K562 (cell line): ENCODE results near the gene PDCD11. TPM values are rescaled to one million over a fixed set of nuclear protein-coding genes. Genes with fewer than 3 reads are reported as not detected.

Source experiments
- CCAR2 ChIP-seq: fragments of 200-400 bp; formaldehyde crosslinking; IDR thresholded peaks from 2 replicates; pipeline ENCODE4 v1.6.1; 2017; ENCODE audit warnings: mild to moderate bottlenecking, low read depth, low read length
- CHD2 ChIP-seq: IDR thresholded peaks from 2 replicates; pipeline ENCODE4 v1.6.1; 2011; ENCODE audit warnings: low read depth, low read length
- CREB5 ChIP-seq: fragments of 250-450 bp; sonication (Bioruptor Pico); IDR thresholded peaks from 2 replicates; pipeline ENCODE4 v1.5.0; 2020; ENCODE audit warnings: mild to moderate bottlenecking
- GTF2E2 ChIP-seq: fragments of 200-800 bp; sonication (Bioruptor generic); IDR thresholded peaks from 2 replicates; pipeline ENCODE4 v1.6.1; 2016; ENCODE audit warnings: missing genetic modification characterization, missing compliant biosample characterization
- KLF13 ChIP-seq: fragments of 450-650 bp; IDR thresholded peaks from 2 replicates; pipeline ENCODE4 v1.6.1; 2016; ENCODE audit warnings: missing genetic modification characterization, low read depth, mild to moderate bottlenecking, missing compliant biosample characterization, moderate library complexity, borderline replicate concordance
- MTA2 ChIP-seq: fragments of 450-650 bp; IDR thresholded peaks from 2 replicates; pipeline ENCODE4 v1.6.1; 2016; ENCODE audit warnings: low read depth
- NELFE ChIP-seq: IDR thresholded peaks from 2 replicates; pipeline ENCODE4 v1.6.1; 2011; ENCODE audit warnings: mild to moderate bottlenecking; ENCODE audit not compliant: insufficient read depth, insufficient read length
- PPARD ChIP-seq: fragments of 250-450 bp; sonication (Bioruptor Pico); IDR thresholded peaks from 2 replicates; pipeline ENCODE4 v1.8.0; 2022; ENCODE audit warnings: inconsistent platforms, mild to moderate bottlenecking, moderate library complexity
- PTRF ChIP-seq: fragments of 450-650 bp; IDR thresholded peaks from 2 replicates; pipeline ENCODE4 v1.6.1; 2016; ENCODE audit warnings: mild to moderate bottlenecking, missing genetic modification characterization, missing compliant biosample characterization
- PTTG1 ChIP-seq: fragments of 450-650 bp; IDR thresholded peaks from 2 replicates; pipeline ENCODE4 v1.6.1; 2016; ENCODE audit warnings: low read depth, mild to moderate bottlenecking, missing genetic modification characterization, missing compliant biosample characterization
- REST ChIP-seq, 2 experiments: fragments of 450-650 bp; formaldehyde crosslinking in 1 of 2; IDR thresholded peaks; 2 replicates each; pipeline versions ENCODE4 v1.4.0 to v1.6.1; 2014 to 2020; ENCODE audit warnings: mild to moderate bottlenecking in 2 of 2, borderline replicate concordance in 1 of 2, low read depth in 1 of 2
- TARDBP ChIP-seq: fragments of 450-650 bp; IDR thresholded peaks from 2 replicates; pipeline ENCODE4 v1.6.1; 2016
- ZNF217 ChIP-seq: sonication (generic); formaldehyde crosslinking; IDR thresholded peaks from 2 replicates; pipeline ENCODE4 v1.8.0; 2022; ENCODE audit warnings: mild to moderate bottlenecking, missing genetic modification reagents
- ZNF778 ChIP-seq: fragments of 450-650 bp; formaldehyde crosslinking; IDR thresholded peaks from 2 replicates; pipeline ENCODE4 v1.4.0; 2020; ENCODE audit warnings: mild to moderate bottlenecking, moderate library complexity
- polyA plus RNA-seq, 8 experiments: library from polyadenylated mRNA; depleted of rRNA in 4 of 8; stranded (reverse) in 5 of 8; unstranded in 3 of 8; fragments of >200 nt; fragmentation: Nextera tagmentation in 2 of 8; fragmentation: Illumina TruSeq in 1 of 8; extraction: Ambion mirVana in 2 of 8; extraction: Trizol in 1 of 8; gene quantifications; 2 replicates each; pipeline versions ENCODE4 v1.2.1 to v1.2.3, GENCODE V29; 2011 to 2014; ENCODE audit warnings: inconsistent platforms in 1 of 8, missing spikeins in 1 of 8
- total RNA-seq, 7 experiments: library from RNA; depleted of rRNA in 6 of 7; stranded (reverse); fragments of >200 nt in 6 of 7; fragmentation: Illumina TruSeq in 2 of 7; extraction: Trizol in 2 of 7; gene quantifications; 2 replicates each; pipeline versions ENCODE4 v1.2.1 to v1.2.3, GENCODE V29; 2011 to 2021; ENCODE audit warnings: low replicate concordance in 1 of 7

Gene PDCD11
- total and polyA plus RNA-seq, 9 of the 15 experiments (the other 6 are each of a cell fraction or from before 2014, with no cell fraction given), result 14.8 to 73.8 (median 50.0) TPM

DNA sequence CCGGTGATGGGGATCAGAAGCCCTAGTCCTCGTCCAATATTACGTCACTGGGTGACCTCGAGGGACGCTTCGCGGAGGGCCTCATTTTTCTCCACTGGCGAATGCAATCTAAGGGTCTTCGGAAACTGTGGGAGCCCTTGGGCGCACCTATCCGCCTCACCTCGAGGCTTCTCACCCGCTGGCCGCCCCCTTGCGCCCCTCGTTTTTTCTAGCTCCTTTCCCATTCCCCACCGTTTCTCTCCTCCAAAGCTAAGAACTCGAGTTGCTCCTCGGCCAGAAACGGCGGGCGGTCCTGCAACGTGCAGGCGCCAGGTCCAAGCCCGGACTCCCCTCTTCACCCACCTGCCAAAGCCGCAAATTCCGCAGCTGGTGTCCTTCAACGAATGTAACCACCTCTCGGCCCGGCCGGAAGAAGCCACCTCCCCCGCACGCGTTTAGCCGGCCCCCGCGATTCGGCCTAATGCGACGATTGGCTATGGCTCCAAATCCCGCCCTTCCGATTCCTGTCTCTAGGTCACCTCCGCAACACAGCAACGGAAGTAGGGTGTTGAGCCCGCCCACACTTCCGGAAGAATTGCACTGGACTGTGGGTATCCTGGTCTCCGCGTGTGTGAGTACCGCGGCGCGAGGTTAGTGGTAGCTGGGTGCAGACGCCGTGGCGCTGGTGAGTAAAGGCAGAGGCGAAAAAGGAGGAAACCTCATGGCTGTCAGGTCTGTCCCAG lies at the start of gene PDCD11, which contains the start of gene ATP5MK (continued):
- no peak for TF ChIP-seq REST (IDR thresholded peaks at IDR 0.05; ENCODE audit: borderline replicate concordance)
- no peak for TF ChIP-seq REST (CRISPR knock-in tag; IDR thresholded peaks at IDR 0.05; ENCODE audit: low read depth)
- no peak for TF ChIP-seq KLF13
- no peak for TF ChIP-seq GTF2E2 (tag)
- no peak for TF ChIP-seq PTRF (tag)
- no peak for TF ChIP-seq ZNF217 (CRISPR knock-in tag)
- no peak for TF ChIP-seq ZNF778
- TF ChIP-seq CCAR2, result no peak
- no peak for TF ChIP-seq MTA2
- peak; percentile 53; the same call in 1 of the 2 replicates for TF ChIP-seq CHD2
- TF ChIP-seq CREB5 (CRISPR knock-in tag), result no peak
- TF ChIP-seq TARDBP, result no peak
- no peak for TF ChIP-seq NELFE
- no peak for TF ChIP-seq PTTG1 (tag)
- no peak for TF ChIP-seq PPARD
